Esophagus muscularis mucosa (tissue), 4 donors: ENCODE data around the gene HAS3.

Source experiments
- EP300 ChIP-seq: sonication (generic); formaldehyde crosslinking; IDR thresholded peaks from one replicate; pipeline ENCODE4 v1.6.1; 2017; ENCODE audit warnings: antibody characterized with exemption
- POLR2A ChIP-seq: fragments of 450-650 bp; IDR thresholded peaks from one replicate; pipeline ENCODE4 v1.6.1; 2017; ENCODE audit warnings: antibody characterized with exemption, moderate library complexity, mild to moderate bottlenecking, low read depth
- POLR2AphosphoS5 ChIP-seq, 2 donors: sonication (generic); formaldehyde crosslinking; IDR thresholded peaks; one replicate each; pipeline ENCODE4 v1.6.1; 2017; ENCODE audit warnings: antibody characterized with exemption in 2 of 2
- TF ChIP-seq, protein P1 (sequence below), 3 experiments: fragments of 200-600 bp in 2 of 3; fragments of 450-650 bp in 1 of 3; sonication (generic) in 2 of 3; IDR thresholded peaks; one replicate each; pipeline ENCODE4 v1.5.1; 2017 to 2019; ENCODE audit warnings: antibody characterized with exemption in 3 of 3, mild to moderate bottlenecking in 2 of 3, moderate library complexity in 1 of 3

DNA sequence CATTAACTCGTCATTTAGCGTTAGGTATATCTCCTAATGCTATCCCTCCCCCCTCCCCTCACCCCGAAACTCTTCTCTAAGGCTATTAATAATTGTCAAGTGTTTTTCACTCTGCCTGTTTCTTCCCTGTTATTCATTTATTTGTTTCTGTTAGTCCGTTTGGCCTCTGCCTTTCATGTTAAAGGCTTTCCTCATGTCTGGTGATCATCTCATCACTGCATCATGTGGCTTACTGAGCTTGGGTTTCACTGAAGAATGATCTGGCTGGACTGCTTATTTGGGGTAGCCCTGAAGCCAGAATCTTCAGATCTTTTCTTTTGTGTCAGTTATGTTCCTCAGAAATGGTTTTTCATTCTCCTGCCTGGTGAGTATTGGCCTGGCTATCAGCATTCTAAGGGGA is 36.5 kb downstream of the HAS3 start:
- TF ChIP-seq EP300 (no peak), POLR2AphosphoS5 (IDR thresholded peaks at IDR 0.05) (no peak), POLR2A (no peak)
- TF ChIP-seq, protein P1, sequence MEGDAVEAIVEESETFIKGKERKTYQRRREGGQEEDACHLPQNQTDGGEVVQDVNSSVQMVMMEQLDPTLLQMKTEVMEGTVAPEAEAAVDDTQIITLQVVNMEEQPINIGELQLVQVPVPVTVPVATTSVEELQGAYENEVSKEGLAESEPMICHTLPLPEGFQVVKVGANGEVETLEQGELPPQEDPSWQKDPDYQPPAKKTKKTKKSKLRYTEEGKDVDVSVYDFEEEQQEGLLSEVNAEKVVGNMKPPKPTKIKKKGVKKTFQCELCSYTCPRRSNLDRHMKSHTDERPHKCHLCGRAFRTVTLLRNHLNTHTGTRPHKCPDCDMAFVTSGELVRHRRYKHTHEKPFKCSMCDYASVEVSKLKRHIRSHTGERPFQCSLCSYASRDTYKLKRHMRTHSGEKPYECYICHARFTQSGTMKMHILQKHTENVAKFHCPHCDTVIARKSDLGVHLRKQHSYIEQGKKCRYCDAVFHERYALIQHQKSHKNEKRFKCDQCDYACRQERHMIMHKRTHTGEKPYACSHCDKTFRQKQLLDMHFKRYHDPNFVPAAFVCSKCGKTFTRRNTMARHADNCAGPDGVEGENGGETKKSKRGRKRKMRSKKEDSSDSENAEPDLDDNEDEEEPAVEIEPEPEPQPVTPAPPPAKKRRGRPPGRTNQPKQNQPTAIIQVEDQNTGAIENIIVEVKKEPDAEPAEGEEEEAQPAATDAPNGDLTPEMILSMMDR (IDR thresholded peaks at IDR 0.05), result no peak
